Activated T-helper 17 cell treated with anti-CD3 and anti-CD28 coated beads, Interleukin-2, amount 50 U/mL, for 72 hours (primary cell): Measurements from ENCODE around the gene LYZL4. TPM values are rescaled to one million over a fixed set of nuclear protein-coding genes. Genes with fewer than 3 reads are reported as not detected.
A peak's percentile ranks its signal among the peaks of the same experiment; 100 is the strongest.

ENCODE experiments used
- ATAC-seq: fragments of 150-1000 bp; cut with Tn5 transposase; replicated peaks from 2 replicates; pipeline ENCODE4 v1.10.0; 2021; ENCODE audit warnings: mild to moderate bottlenecking, moderate library complexity
- H3K27ac Mint-ChIP-seq: one replicate; pipeline ENCODE4 v1.8.0; 2022; ENCODE audit warnings: mixed read lengths
- H3K27me3 Mint-ChIP-seq: one replicate; pipeline ENCODE4 v1.8.0; 2022; ENCODE audit warnings: mixed read lengths
- H3K36me3 Mint-ChIP-seq: one replicate; pipeline ENCODE4 v1.8.0; 2022; ENCODE audit warnings: low read depth, mild to moderate bottlenecking, mixed read lengths
- H3K4me1 Mint-ChIP-seq: one replicate; pipeline ENCODE4 v1.8.0; 2022; ENCODE audit warnings: mixed read lengths
- H3K4me3 Mint-ChIP-seq: one replicate; pipeline ENCODE4 v1.8.0; 2022; ENCODE audit warnings: mild to moderate bottlenecking, mixed read lengths
- H3K9me3 Mint-ChIP-seq: one replicate; pipeline ENCODE4 v1.8.0; 2022; ENCODE audit warnings: mixed read lengths
- total RNA-seq, 2 donors: library from RNA; stranded (reverse); gene quantifications; one replicate each; pipeline ENCODE4 v1.2.3, GENCODE V29; 2022

LYZL4 gene
- not detected for total RNA-seq

GRCh38 chr3:42410370-42411131 lies at the start of gene LYZL4:
Gene LYZL4, minus strand, starts transcription at chr3:42410610. Its CDS starts 3,359 bp downstream, at chr3:42407251.
- Mint-ChIP-seq H3K4me3 (no peak within 1 kb of the TSS), H3K27me3 (peaks cover 24% of the 10 kb centered on the region), H3K9me3 (no peaks in the 10 kb centered on the region), H3K36me3 (no peaks in the 10 kb centered on the region), H3K27ac (no peak within 1 kb of the TSS), H3K4me1 (no peaks in the 10 kb centered on the region)
- no peak for ATAC-seq

GRCh38 chr3:42459151-42459550 lies 48.7 kb upstream of the LYZL4 start:
- ATAC-seq: no peak
- no peak overlapping the region for H3K4me3 Mint-ChIP-seq
- H3K4me1 Mint-ChIP-seq: no peaks in the 10 kb centered on the region
- H3K9me3 Mint-ChIP-seq: no peaks in the 10 kb centered on the region
- no peak overlapping the region for H3K27ac Mint-ChIP-seq
- H3K27me3 Mint-ChIP-seq: peaks cover 14% of the 10 kb centered on the region
- H3K36me3 Mint-ChIP-seq: no peaks in the 10 kb centered on the region

- Mint-ChIP-seq H3K9me3 (no peaks in the 10 kb centered on the region), H3K4me3 (no peak overlapping the region), H3K36me3 (no peaks in the 10 kb centered on the region), H3K27me3 (peaks cover 14% of the 10 kb centered on the region), H3K27ac (no peak overlapping the region), H3K4me1 (no peaks in the 10 kb centered on the region)
- no peak for ATAC-seq
Observed at GRCh38 chr3:42456211-42456610, 45.8 kb upstream of the LYZL4 start.

GRCh38 chr3:42451546-42452230 lies 41.3 kb upstream of the LYZL4 start:
- no peak overlapping the region for H3K4me3 Mint-ChIP-seq
- no peaks in the 10 kb centered on the region for H3K36me3 Mint-ChIP-seq
- H3K4me1 Mint-ChIP-seq: no peaks in the 10 kb centered on the region
- H3K9me3 Mint-ChIP-seq: no peaks in the 10 kb centered on the region
- ATAC-seq: no peak
- peaks cover 9% of the 10 kb centered on the region for H3K27me3 Mint-ChIP-seq
- H3K27ac Mint-ChIP-seq: no peak overlapping the region

- H3K9me3 Mint-ChIP-seq: no peaks in the 10 kb centered on the region
- no peaks in the 10 kb centered on the region for H3K4me1 Mint-ChIP-seq
- no peak overlapping the region for H3K4me3 Mint-ChIP-seq
- ATAC-seq: no peak
- H3K36me3 Mint-ChIP-seq: no peaks in the 10 kb centered on the region
- H3K27ac Mint-ChIP-seq: no peak overlapping the region
- peaks cover 6% of the 10 kb centered on the region for H3K27me3 Mint-ChIP-seq
Observed at GRCh38 chr3:42451116-42451515, 40.7 kb upstream of the LYZL4 start.

- Mint-ChIP-seq H3K36me3 (no peaks in the 10 kb centered on the region), H3K27ac (no peak overlapping the region), H3K4me3 (no peak overlapping the region), H3K27me3 (peaks cover under 1% of the 10 kb centered on the region), H3K9me3 (no peaks in the 10 kb centered on the region), H3K4me1 (no peaks in the 10 kb centered on the region)
- no peak for ATAC-seq
Observed at GRCh38 chr3:42450567-42450966, 40.2 kb upstream of the LYZL4 start.

- no peak overlapping the region for H3K27ac Mint-ChIP-seq
- no peaks in the 10 kb centered on the region for H3K9me3 Mint-ChIP-seq
- H3K36me3 Mint-ChIP-seq: no peaks in the 10 kb centered on the region
- H3K4me1 Mint-ChIP-seq: no peaks in the 10 kb centered on the region
- H3K4me3 Mint-ChIP-seq: no peak overlapping the region
- H3K27me3 Mint-ChIP-seq: no peaks in the 10 kb centered on the region
- no peak for ATAC-seq
Observed at GRCh38 chr3:42447481-42447880, 37.1 kb upstream of the LYZL4 start.

GRCh38 chr3:42446111-42447050 lies 36.0 kb upstream of the LYZL4 start:
- Mint-ChIP-seq H3K27me3 (no peaks in the 10 kb centered on the region), H3K9me3 (no peaks in the 10 kb centered on the region), H3K36me3 (no peaks in the 10 kb centered on the region), H3K4me3 (no peak overlapping the region), H3K4me1 (no peaks in the 10 kb centered on the region), H3K27ac (no peak overlapping the region)
- no peak for ATAC-seq

- Mint-ChIP-seq H3K9me3 (no peaks in the 10 kb centered on the region), H3K27me3 (peaks cover 3% of the 10 kb centered on the region), H3K27ac (no peak overlapping the region), H3K36me3 (no peaks in the 10 kb centered on the region), H3K4me3 (no peak overlapping the region), H3K4me1 (no peaks in the 10 kb centered on the region)
- peak; percentile 88 for ATAC-seq
Observed at GRCh38 chr3:42443819-42444436, 33.5 kb upstream of the LYZL4 start.

- no peak for ATAC-seq
- H3K4me3 Mint-ChIP-seq: no peak overlapping the region
- H3K36me3 Mint-ChIP-seq: no peaks in the 10 kb centered on the region
- H3K27me3 Mint-ChIP-seq: peaks cover 3% of the 10 kb centered on the region
- H3K4me1 Mint-ChIP-seq: no peaks in the 10 kb centered on the region
- no peaks in the 10 kb centered on the region for H3K9me3 Mint-ChIP-seq
- no peak overlapping the region for H3K27ac Mint-ChIP-seq
Observed at GRCh38 chr3:42443292-42443691, 32.9 kb upstream of the LYZL4 start.

- Mint-ChIP-seq H3K4me3 (no peak overlapping the region), H3K4me1 (no peaks in the 10 kb centered on the region), H3K9me3 (no peaks in the 10 kb centered on the region), H3K36me3 (no peaks in the 10 kb centered on the region), H3K27me3 (peaks cover 3% of the 10 kb centered on the region), H3K27ac (no peak overlapping the region)
- ATAC-seq: no peak
Observed at GRCh38 chr3:42442640-42443039, 32.2 kb upstream of the LYZL4 start.

- Mint-ChIP-seq H3K36me3 (no peaks in the 10 kb centered on the region), H3K9me3 (no peaks in the 10 kb centered on the region), H3K27me3 (peaks cover 3% of the 10 kb centered on the region), H3K4me3 (no peak overlapping the region), H3K27ac (no peak overlapping the region), H3K4me1 (no peaks in the 10 kb centered on the region)
- no peak for ATAC-seq
Observed at GRCh38 chr3:42441791-42442190, 31.4 kb upstream of the LYZL4 start.

GRCh38 chr3:42440924-42441323 lies 30.5 kb upstream of the LYZL4 start:
- Mint-ChIP-seq H3K4me3 (no peak overlapping the region), H3K4me1 (no peaks in the 10 kb centered on the region)

More at GRCh38 chr3:42440924-42441323, 30.5 kb upstream of the LYZL4 start:
- H3K27me3 Mint-ChIP-seq: peaks cover 3% of the 10 kb centered on the region
- no peak for ATAC-seq
- no peaks in the 10 kb centered on the region for H3K36me3 Mint-ChIP-seq
- no peaks in the 10 kb centered on the region for H3K9me3 Mint-ChIP-seq
- H3K27ac Mint-ChIP-seq: no peak overlapping the region
